ENCODE results near the gene CLCN4. TPM values are rescaled to one million over a fixed set of nuclear protein-coding genes. Genes with fewer than 3 reads are reported as not detected.

Gene CLCN4
- polyA plus RNA-seq, 1 of the 3 experiments (the other 2 are of a cell fraction): 1.1 TPM

DNA sequence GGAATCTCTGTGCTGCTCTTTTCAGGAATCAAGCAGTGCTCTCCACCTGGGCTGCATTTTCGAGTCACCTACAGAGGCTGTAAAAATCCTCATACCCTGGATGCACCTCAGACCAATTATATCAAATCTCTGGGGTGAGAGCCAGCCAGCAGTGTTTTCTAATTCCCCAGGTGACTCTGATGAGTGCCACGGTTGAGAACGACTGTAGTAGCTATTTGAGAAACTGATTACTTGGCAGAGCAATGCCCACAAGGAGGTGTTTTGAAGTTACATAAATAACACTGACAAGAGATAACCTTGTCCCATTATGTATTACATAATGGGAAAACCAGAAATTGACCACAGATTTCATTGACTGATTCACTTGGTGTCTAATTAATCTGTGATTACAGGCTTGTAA, 46.8 kb downstream of the CLCN4 start:
- TF ChIP-seq, protein P1, sequence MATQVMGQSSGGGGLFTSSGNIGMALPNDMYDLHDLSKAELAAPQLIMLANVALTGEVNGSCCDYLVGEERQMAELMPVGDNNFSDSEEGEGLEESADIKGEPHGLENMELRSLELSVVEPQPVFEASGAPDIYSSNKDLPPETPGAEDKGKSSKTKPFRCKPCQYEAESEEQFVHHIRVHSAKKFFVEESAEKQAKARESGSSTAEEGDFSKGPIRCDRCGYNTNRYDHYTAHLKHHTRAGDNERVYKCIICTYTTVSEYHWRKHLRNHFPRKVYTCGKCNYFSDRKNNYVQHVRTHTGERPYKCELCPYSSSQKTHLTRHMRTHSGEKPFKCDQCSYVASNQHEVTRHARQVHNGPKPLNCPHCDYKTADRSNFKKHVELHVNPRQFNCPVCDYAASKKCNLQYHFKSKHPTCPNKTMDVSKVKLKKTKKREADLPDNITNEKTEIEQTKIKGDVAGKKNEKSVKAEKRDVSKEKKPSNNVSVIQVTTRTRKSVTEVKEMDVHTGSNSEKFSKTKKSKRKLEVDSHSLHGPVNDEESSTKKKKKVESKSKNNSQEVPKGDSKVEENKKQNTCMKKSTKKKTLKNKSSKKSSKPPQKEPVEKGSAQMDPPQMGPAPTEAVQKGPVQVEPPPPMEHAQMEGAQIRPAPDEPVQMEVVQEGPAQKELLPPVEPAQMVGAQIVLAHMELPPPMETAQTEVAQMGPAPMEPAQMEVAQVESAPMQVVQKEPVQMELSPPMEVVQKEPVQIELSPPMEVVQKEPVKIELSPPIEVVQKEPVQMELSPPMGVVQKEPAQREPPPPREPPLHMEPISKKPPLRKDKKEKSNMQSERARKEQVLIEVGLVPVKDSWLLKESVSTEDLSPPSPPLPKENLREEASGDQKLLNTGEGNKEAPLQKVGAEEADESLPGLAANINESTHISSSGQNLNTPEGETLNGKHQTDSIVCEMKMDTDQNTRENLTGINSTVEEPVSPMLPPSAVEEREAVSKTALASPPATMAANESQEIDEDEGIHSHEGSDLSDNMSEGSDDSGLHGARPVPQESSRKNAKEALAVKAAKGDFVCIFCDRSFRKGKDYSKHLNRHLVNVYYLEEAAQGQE (IDR thresholded peaks at IDR 0.05; ENCODE audit: low read depth, low read length): no peak
- TF ChIP-seq TCF12 (IDR thresholded peaks at IDR 0.05) (no peak), EZH2phosphoT487 (IDR thresholded peaks at IDR 0.05; ENCODE audit: borderline replicate concordance, low read depth) (no peak), TEAD4 (IDR thresholded peaks at IDR 0.05; ENCODE audit: borderline replicate concordance, insufficient read depth) (no peak), SIN3A (IDR thresholded peaks at IDR 0.05; ENCODE audit: borderline replicate concordance, low read depth, low read length) (no peak), RFX5 (IDR thresholded peaks at IDR 0.05; ENCODE audit: low read length) (no peak), NRF1 (IDR thresholded peaks at IDR 0.05; ENCODE audit: low read depth, low read length) (no peak), GATA2 (CRISPR knock-in tag; IDR thresholded peaks at IDR 0.05) (no peak), NFIC (IDR thresholded peaks at IDR 0.05; ENCODE audit: borderline replicate concordance) (no peak), FOXJ3 (CRISPR knock-in tag; IDR thresholded peaks at IDR 0.05) (no peak)
- TF ChIP-seq, protein P2, sequence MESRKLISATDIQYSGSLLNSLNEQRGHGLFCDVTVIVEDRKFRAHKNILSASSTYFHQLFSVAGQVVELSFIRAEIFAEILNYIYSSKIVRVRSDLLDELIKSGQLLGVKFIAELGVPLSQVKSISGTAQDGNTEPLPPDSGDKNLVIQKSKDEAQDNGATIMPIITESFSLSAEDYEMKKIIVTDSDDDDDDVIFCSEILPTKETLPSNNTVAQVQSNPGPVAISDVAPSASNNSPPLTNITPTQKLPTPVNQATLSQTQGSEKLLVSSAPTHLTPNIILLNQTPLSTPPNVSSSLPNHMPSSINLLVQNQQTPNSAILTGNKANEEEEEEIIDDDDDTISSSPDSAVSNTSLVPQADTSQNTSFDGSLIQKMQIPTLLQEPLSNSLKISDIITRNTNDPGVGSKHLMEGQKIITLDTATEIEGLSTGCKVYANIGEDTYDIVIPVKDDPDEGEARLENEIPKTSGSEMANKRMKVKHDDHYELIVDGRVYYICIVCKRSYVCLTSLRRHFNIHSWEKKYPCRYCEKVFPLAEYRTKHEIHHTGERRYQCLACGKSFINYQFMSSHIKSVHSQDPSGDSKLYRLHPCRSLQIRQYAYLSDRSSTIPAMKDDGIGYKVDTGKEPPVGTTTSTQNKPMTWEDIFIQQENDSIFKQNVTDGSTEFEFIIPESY (IDR thresholded peaks at IDR 0.05; ENCODE audit: borderline replicate concordance, low read depth): no peak
- H3K36me3 ChIP-seq (replicated peaks in 1 of 2; ENCODE audit: control insufficient read depth in 1 of 2, insufficient read depth in 2 of 2, low read length in 1 of 2): no peaks in the 10 kb centered on the region
- DNase-seq: no peak
- H3K9me2 ChIP-seq: no peaks in the 10 kb centered on the region
- ChIA-PET POLR2A (no interaction called here), CTCF (interaction anchor here (6.3 kb wide), 1 partner anchor 13 kb away, joined by 40 read pairs; no protein-coding TSS in a partner anchor)
- H3K4me1 ChIP-seq (ENCODE audit: control insufficient read depth in 1 of 2, insufficient read depth in 2 of 2, low read depth in 1 of 2, low read length in 1 of 2): no peaks in the 10 kb centered on the region
- no peak overlapping the region for H3K9ac ChIP-seq
- H3K27ac ChIP-seq (ENCODE audit: low read depth in 2 of 2, low read length in 1 of 2): no peak overlapping the region
- no peaks in the 10 kb centered on the region for H4K20me1 ChIP-seq (ENCODE audit: insufficient read depth)
- no peak overlapping the region for H3K4me3 ChIP-seq (ENCODE audit: low read depth in 2 of 2, low read length in 1 of 2)
- no peaks in the 10 kb centered on the region for H3K9me3 ChIP-seq
- no peak overlapping the region for H3K4me2 ChIP-seq
- no peaks in the 10 kb centered on the region; the same call in 1 of the 2 replicates for H3K27me3 ChIP-seq (ENCODE audit: insufficient read depth)
- 36% methylated on average over 3 of the region's 3 CpGs for whole genome bisulfite sequencing (ENCODE audit: low lambda C conversion rate)
- H3F3A ChIP-seq (replicated peaks; ENCODE audit: insufficient read depth): no peaks in the 10 kb centered on the region
- H2AFZ ChIP-seq (ENCODE audit: low read depth): no peak overlapping the region
- no peaks in the 10 kb centered on the region for H3K79me2 ChIP-seq (ENCODE audit: insufficient read depth)

DNA sequence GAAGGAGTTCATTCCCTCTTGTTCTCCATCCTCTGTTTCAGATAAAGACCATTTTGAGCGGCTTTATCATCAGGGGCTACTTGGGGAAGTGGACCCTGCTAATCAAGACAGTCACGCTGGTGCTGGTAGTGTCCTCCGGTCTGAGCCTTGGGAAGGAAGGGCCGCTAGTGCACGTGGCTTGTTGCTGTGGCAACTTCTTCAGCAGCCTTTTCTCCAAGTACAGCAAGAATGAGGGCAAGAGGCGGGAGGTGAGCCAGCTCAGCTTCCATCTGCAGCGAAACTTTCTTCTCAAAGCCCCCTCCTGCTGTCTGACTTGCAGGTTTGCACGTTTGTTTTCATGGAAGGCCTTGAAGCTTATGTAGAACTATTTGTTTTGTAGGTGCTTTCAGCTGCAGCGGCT, 49.5 kb downstream of the CLCN4 start:
- no peaks in the 10 kb centered on the region for H3K36me3 ChIP-seq (replicated peaks in 1 of 2; ENCODE audit: control insufficient read depth in 1 of 2, insufficient read depth in 2 of 2, low read length in 1 of 2)
- H3K27ac ChIP-seq (ENCODE audit: low read depth in 2 of 2, low read length in 1 of 2): no peak overlapping the region
- H2AFZ ChIP-seq (ENCODE audit: low read depth): no peak overlapping the region
- H3K4me3 ChIP-seq (ENCODE audit: low read depth in 2 of 2, low read length in 1 of 2): no peak overlapping the region
- H3K4me2 ChIP-seq: no peak overlapping the region
- 43% methylated on average over 5 of the region's 9 CpGs for WGBS (ENCODE audit: low lambda C conversion rate)
- H3F3A ChIP-seq (replicated peaks; ENCODE audit: insufficient read depth): no peaks in the 10 kb centered on the region
- ChIA-PET POLR2A (no interaction called here), CTCF (interaction anchor here (5.1 kb wide), 1 partner anchor 17 kb away, joined by 25 read pairs; no protein-coding TSS in a partner anchor)
- H3K9me2 ChIP-seq: no peaks in the 10 kb centered on the region
- H3K9ac ChIP-seq: no peak overlapping the region
- no peaks in the 10 kb centered on the region for H3K79me2 ChIP-seq (ENCODE audit: insufficient read depth)
- no peak for DNase-seq
- no peaks in the 10 kb centered on the region for H3K9me3 ChIP-seq
- H3K4me1 ChIP-seq (ENCODE audit: control insufficient read depth in 1 of 2, insufficient read depth in 2 of 2, low read depth in 1 of 2, low read length in 1 of 2): no peaks in the 10 kb centered on the region
- no peaks in the 10 kb centered on the region; the same call in 1 of the 2 replicates for H3K27me3 ChIP-seq (ENCODE audit: insufficient read depth)
- TF ChIP-seq SIN3A (IDR thresholded peaks at IDR 0.05; ENCODE audit: borderline replicate concordance, low read depth, low read length) (no peak), NRF1 (IDR thresholded peaks at IDR 0.05; ENCODE audit: low read depth, low read length) (no peak), MXI1 (IDR thresholded peaks at IDR 0.05; ENCODE audit: low read depth, low read length) (no peak)
- TF ChIP-seq, protein P3, sequence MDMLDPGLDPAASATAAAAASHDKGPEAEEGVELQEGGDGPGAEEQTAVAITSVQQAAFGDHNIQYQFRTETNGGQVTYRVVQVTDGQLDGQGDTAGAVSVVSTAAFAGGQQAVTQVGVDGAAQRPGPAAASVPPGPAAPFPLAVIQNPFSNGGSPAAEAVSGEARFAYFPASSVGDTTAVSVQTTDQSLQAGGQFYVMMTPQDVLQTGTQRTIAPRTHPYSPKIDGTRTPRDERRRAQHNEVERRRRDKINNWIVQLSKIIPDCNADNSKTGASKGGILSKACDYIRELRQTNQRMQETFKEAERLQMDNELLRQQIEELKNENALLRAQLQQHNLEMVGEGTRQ (IDR thresholded peaks at IDR 0.05; ENCODE audit: borderline replicate concordance, low read depth, low read length): no peak
- TF ChIP-seq, protein P4, sequence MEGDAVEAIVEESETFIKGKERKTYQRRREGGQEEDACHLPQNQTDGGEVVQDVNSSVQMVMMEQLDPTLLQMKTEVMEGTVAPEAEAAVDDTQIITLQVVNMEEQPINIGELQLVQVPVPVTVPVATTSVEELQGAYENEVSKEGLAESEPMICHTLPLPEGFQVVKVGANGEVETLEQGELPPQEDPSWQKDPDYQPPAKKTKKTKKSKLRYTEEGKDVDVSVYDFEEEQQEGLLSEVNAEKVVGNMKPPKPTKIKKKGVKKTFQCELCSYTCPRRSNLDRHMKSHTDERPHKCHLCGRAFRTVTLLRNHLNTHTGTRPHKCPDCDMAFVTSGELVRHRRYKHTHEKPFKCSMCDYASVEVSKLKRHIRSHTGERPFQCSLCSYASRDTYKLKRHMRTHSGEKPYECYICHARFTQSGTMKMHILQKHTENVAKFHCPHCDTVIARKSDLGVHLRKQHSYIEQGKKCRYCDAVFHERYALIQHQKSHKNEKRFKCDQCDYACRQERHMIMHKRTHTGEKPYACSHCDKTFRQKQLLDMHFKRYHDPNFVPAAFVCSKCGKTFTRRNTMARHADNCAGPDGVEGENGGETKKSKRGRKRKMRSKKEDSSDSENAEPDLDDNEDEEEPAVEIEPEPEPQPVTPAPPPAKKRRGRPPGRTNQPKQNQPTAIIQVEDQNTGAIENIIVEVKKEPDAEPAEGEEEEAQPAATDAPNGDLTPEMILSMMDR (IDR thresholded peaks at IDR 0.05): no peak
- no peaks in the 10 kb centered on the region for H4K20me1 ChIP-seq (ENCODE audit: insufficient read depth)

Data from SK-N-SH (cell line).